Activated CD4-positive, alpha-beta T cell treated with anti-CD3 and anti-CD28 coated beads, Interleukin-2, Interleukin-4, amounts not matched to agents 100 ng/mL and 50 ng/mL, durations not matched to agents 16 hours and 8 hours (primary cell): Measurements from ENCODE around the gene GPC2.

Source experiments
- DNase-seq: peaks from one replicate; pipeline ENCODE4 v3.0.0-alpha.2; 2020; ENCODE audit warnings: low spot score

The GPC2 gene

GRCh38 chr7:100122067-100122466 lies 55.1 kb downstream of the GPC2 start:
- no peak for DNase-seq

- no peak for DNase-seq
Measured at GRCh38 chr7:100120733-100121036, 56.5 kb downstream of the GPC2 start.

- DNase-seq = peak; percentile 74
Measured at GRCh38 chr7:100119970-100120732, 57.0 kb downstream of the GPC2 start.
